IMR-90 (cell line): Measurements from ENCODE around the gene SNX32.

Source experiments
- BHLHE40 ChIP-seq: fragments of 150-350 bp; IDR thresholded peaks from 2 replicates; pipeline ENCODE4 v1.6.1; 2016; ENCODE audit warnings: mild to moderate bottlenecking, low read depth, low read length
- CEBPB ChIP-seq: IDR thresholded peaks from 2 replicates; pipeline ENCODE4 v1.6.1; 2012; ENCODE audit warnings: low read depth, low read length, improper control_type of control experiment
- CHD1 ChIP-seq: IDR thresholded peaks from 2 replicates; pipeline ENCODE4 v1.6.1; 2012; ENCODE audit warnings: low read depth, low read length, improper control_type of control experiment
- FOS ChIP-seq: fragments of 150-350 bp; IDR thresholded peaks from 2 replicates; pipeline ENCODE4 v1.6.1; 2016; ENCODE audit warnings: low read depth, low read length
- MXI1 ChIP-seq: IDR thresholded peaks from 2 replicates; pipeline ENCODE4 v1.6.1; 2012; ENCODE audit warnings: low read depth, mild to moderate bottlenecking, low read length, moderate library complexity, borderline replicate concordance
- NFE2L2 ChIP-seq: fragments of 150-350 bp; IDR thresholded peaks from 2 replicates; pipeline ENCODE4 v1.6.1; 2016; ENCODE audit warnings: low read depth, mild to moderate bottlenecking, low read length
- POLR2A ChIP-seq: IDR thresholded peaks from 2 replicates; pipeline ENCODE4 v1.6.1; 2012; ENCODE audit warnings: mild to moderate bottlenecking, low read depth, low read length
- RAD21 ChIP-seq: IDR thresholded peaks from 2 replicates; pipeline ENCODE4 v1.6.1; 2012; ENCODE audit warnings: low read length, improper control_type of control experiment
- RCOR1 ChIP-seq: IDR thresholded peaks from 2 replicates; pipeline ENCODE4 v1.6.1; 2012; ENCODE audit warnings: mild to moderate bottlenecking, low read length, improper control_type of control experiment; ENCODE audit not compliant: insufficient replicate concordance
- RFX5 ChIP-seq: IDR thresholded peaks from 2 replicates; pipeline ENCODE4 v1.8.0; 2012; ENCODE audit warnings: low read depth, mild to moderate bottlenecking, low read length, moderate library complexity
- SMC3 ChIP-seq: fragments of 150-350 bp; IDR thresholded peaks from 2 replicates; pipeline ENCODE4 v1.6.1; 2016; ENCODE audit warnings: low read depth, mild to moderate bottlenecking, antibody characterized with exemption, low read length, moderate library complexity
- USF2 ChIP-seq: fragments of 150-350 bp; IDR thresholded peaks from 2 replicates; pipeline ENCODE4 v1.6.1; 2017; ENCODE audit warnings: mild to moderate bottlenecking, antibody characterized with exemption, low read length, low read depth
- TF ChIP-seq, protein P1 (sequence below): conservative IDR thresholded peaks from 2 replicates; pipeline ENCODE4 v1.5.1; 2012; ENCODE audit warnings: mild to moderate bottlenecking, low read depth, low read length, improper control_type of control experiment
- TF ChIP-seq, protein P2 (sequence below): fragments of 150-350 bp; IDR thresholded peaks from 2 replicates; pipeline ENCODE4 v1.6.1; 2016; ENCODE audit warnings: low read depth, mild to moderate bottlenecking, low read length, moderate library complexity, borderline replicate concordance

GRCh38 chr11:65872586-65873317 is 39.0 kb downstream of the SNX32 start, which contains the start of gene EFEMP2:
- TF ChIP-seq USF2 (no peak), MXI1 (no peak), NFE2L2 (no peak), CHD1 (no peak), BHLHE40 (no peak), RAD21 (no peak), POLR2A (no peak; the same call in 1 of the 2 replicates), RCOR1 (no peak), SMC3 (no peak), RFX5 (no peak), CEBPB (no peak), FOS (no peak)
- TF ChIP-seq, protein P1, sequence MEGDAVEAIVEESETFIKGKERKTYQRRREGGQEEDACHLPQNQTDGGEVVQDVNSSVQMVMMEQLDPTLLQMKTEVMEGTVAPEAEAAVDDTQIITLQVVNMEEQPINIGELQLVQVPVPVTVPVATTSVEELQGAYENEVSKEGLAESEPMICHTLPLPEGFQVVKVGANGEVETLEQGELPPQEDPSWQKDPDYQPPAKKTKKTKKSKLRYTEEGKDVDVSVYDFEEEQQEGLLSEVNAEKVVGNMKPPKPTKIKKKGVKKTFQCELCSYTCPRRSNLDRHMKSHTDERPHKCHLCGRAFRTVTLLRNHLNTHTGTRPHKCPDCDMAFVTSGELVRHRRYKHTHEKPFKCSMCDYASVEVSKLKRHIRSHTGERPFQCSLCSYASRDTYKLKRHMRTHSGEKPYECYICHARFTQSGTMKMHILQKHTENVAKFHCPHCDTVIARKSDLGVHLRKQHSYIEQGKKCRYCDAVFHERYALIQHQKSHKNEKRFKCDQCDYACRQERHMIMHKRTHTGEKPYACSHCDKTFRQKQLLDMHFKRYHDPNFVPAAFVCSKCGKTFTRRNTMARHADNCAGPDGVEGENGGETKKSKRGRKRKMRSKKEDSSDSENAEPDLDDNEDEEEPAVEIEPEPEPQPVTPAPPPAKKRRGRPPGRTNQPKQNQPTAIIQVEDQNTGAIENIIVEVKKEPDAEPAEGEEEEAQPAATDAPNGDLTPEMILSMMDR = no peak
- TF ChIP-seq, protein P2, sequence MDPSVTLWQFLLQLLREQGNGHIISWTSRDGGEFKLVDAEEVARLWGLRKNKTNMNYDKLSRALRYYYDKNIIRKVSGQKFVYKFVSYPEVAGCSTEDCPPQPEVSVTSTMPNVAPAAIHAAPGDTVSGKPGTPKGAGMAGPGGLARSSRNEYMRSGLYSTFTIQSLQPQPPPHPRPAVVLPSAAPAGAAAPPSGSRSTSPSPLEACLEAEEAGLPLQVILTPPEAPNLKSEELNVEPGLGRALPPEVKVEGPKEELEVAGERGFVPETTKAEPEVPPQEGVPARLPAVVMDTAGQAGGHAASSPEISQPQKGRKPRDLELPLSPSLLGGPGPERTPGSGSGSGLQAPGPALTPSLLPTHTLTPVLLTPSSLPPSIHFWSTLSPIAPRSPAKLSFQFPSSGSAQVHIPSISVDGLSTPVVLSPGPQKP = no peak
